Neural progenitor cell (in vitro differentiated cells): Measurements from ENCODE around the gene CDHR2. TPM values are rescaled to one million over a fixed set of nuclear protein-coding genes. Genes with fewer than 3 reads are reported as not detected.

Experiments used
- DNase-seq: peaks from one replicate; pipeline ENCODE4 v3.0.0-alpha.2; 2016; ENCODE audit warnings: low spot score
- H2AFZ ChIP-seq: fragments of 200-600 bp; sonication (generic); replicated peaks from 2 replicates; pipeline ENCODE4 v1.6.1; 2016; ENCODE audit warnings: antibody characterized with exemption
- H3F3A ChIP-seq: fragments of 200-600 bp; sonication (generic); 2 replicates; pipeline ENCODE4 v1.6.1; 2016; ENCODE audit warnings: antibody characterized with exemption, low read depth
- H3K27ac ChIP-seq: fragments of 200-600 bp; sonication (generic); 2 replicates; pipeline ENCODE4 v1.5.1; 2016; ENCODE audit warnings: mild to moderate bottlenecking
- H3K27me3 ChIP-seq: fragments of 200-600 bp; sonication (generic); 2 replicates; pipeline ENCODE4 v1.6.1; 2016; ENCODE audit warnings: mild to moderate bottlenecking, moderate library complexity
- H3K36me3 ChIP-seq: fragments of 200-600 bp; sonication (generic); 2 replicates; pipeline ENCODE4 v1.5.1; 2016
- H3K4me1 ChIP-seq: fragments of 200-600 bp; sonication (generic); 2 replicates; pipeline ENCODE4 v1.6.1; 2016; ENCODE audit warnings: mixed run types
- H3K4me2 ChIP-seq: fragments of 200-600 bp; sonication (generic); 2 replicates; pipeline ENCODE4 v1.6.1; 2016
- H3K4me3 ChIP-seq: fragments of 200-600 bp; sonication (generic); 2 replicates; pipeline ENCODE4 v1.5.1; 2016
- H3K79me2 ChIP-seq: fragments of 200-600 bp; sonication (generic); 2 replicates; pipeline ENCODE4 v1.6.1; 2016; ENCODE audit warnings: low read depth
- H3K9ac ChIP-seq: fragments of 200-600 bp; sonication (generic); 2 replicates; pipeline ENCODE4 v1.6.1; 2016
- H3K9me3 ChIP-seq: fragments of 200-600 bp; sonication (generic); 2 replicates; pipeline ENCODE4 v1.5.1; 2016; ENCODE audit warnings: low read depth
- H4K20me1 ChIP-seq: fragments of 200-600 bp; sonication (generic); 2 replicates; pipeline ENCODE4 v1.6.1; 2016; ENCODE audit warnings: low read depth
- H3K27ac Mint-ChIP-seq: 3 replicates; pipeline ENCODE4 v1.8.0; 2021; ENCODE audit warnings: mixed read lengths
- H3K27me3 Mint-ChIP-seq: 2 replicates; pipeline ENCODE4 v1.8.0; 2022; ENCODE audit warnings: low read depth, mild to moderate bottlenecking, inconsistent platforms, moderate library complexity, mixed read lengths; ENCODE audit not compliant: insufficient read depth
- H3K36me3 Mint-ChIP-seq: 3 replicates; pipeline ENCODE4 v1.8.0; 2021; ENCODE audit warnings: mixed read lengths
- H3K4me1 Mint-ChIP-seq: 3 replicates; pipeline ENCODE4 v1.8.0; 2021; ENCODE audit warnings: mixed read lengths
- H3K4me3 Mint-ChIP-seq: 3 replicates; pipeline ENCODE4 v1.8.0; 2021; ENCODE audit warnings: mild to moderate bottlenecking, moderate library complexity, mixed read lengths
- H3K9me3 Mint-ChIP-seq: 3 replicates; pipeline ENCODE4 v1.8.0; 2020; ENCODE audit warnings: mixed read lengths
- EZH2 ChIP-seq: fragments of 200-600 bp; sonication (generic); IDR thresholded peaks from 2 replicates; pipeline ENCODE4 v1.6.1; 2017; ENCODE audit warnings: antibody characterized with exemption, mild to moderate bottlenecking, moderate library complexity
- EZH2phosphoT487 ChIP-seq: fragments of 200-600 bp; sonication (generic); IDR thresholded peaks from 2 replicates; pipeline ENCODE4 v1.6.1; 2017; ENCODE audit warnings: antibody characterized with exemption
- total RNA-seq: library from RNA; depleted of rRNA; stranded (reverse); fragments of >200 nt; gene quantifications from 2 replicates; pipeline ENCODE4 v1.2.3, GENCODE V29; 2015; ENCODE audit warnings: low replicate concordance
- TF ChIP-seq, protein P1 (sequence below): fragments of 200-600 bp; sonication (generic); IDR thresholded peaks from 2 replicates; pipeline ENCODE4 v1.5.1; 2017; ENCODE audit warnings: antibody characterized with exemption, mild to moderate bottlenecking

Gene CDHR2
- total RNA-seq, 1 donor from 2014 or later = not detected

DNA sequence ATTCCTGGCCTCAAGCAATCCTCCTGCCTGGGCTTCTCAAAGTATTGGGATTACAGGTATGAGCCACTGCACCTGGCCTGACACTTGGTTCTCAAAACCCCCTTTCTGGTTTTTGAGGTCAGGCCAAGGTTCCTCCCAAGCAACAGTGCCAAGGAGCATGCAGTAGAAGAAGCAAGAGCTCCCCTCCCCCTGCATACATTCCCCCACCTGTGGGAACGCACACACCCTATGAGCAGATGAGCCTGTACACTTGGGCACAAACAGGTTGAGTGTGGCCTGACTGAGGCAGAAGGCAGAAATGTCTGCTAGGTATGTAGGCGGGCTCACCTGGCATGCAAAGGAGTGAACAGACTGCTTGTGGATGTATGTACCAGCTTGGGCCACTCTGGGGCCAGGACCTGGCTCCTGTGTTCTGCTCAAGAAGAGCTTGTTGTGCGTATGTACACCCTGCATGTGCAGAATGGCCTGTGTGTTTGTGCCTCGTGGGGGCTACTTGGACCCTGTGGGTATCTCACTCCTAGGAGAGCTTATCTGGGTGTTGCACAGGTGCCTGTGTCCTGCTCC is 59.1 kb downstream of the CDHR2 start:
- TF ChIP-seq, protein P1, sequence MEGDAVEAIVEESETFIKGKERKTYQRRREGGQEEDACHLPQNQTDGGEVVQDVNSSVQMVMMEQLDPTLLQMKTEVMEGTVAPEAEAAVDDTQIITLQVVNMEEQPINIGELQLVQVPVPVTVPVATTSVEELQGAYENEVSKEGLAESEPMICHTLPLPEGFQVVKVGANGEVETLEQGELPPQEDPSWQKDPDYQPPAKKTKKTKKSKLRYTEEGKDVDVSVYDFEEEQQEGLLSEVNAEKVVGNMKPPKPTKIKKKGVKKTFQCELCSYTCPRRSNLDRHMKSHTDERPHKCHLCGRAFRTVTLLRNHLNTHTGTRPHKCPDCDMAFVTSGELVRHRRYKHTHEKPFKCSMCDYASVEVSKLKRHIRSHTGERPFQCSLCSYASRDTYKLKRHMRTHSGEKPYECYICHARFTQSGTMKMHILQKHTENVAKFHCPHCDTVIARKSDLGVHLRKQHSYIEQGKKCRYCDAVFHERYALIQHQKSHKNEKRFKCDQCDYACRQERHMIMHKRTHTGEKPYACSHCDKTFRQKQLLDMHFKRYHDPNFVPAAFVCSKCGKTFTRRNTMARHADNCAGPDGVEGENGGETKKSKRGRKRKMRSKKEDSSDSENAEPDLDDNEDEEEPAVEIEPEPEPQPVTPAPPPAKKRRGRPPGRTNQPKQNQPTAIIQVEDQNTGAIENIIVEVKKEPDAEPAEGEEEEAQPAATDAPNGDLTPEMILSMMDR = no peak
- no peak for TF ChIP-seq EZH2
- TF ChIP-seq EZH2phosphoT487 = no peak
- Histone ChIP-seq H3K36me3 (no peaks in the 10 kb centered on the region), H3K9ac (no peak overlapping the region), H3F3A (peaks cover 7% of the 10 kb centered on the region), H3K9me3 (no peaks in the 10 kb centered on the region), H3K27ac (no peak overlapping the region), H3K4me3 (no peak overlapping the region), H3K79me2 (no peaks in the 10 kb centered on the region), H2AFZ (no peak overlapping the region), H3K4me2 (no peak overlapping the region), H4K20me1 (peaks cover 24% of the 10 kb centered on the region), H3K27me3 (peaks cover 43% of the 10 kb centered on the region), H3K4me1 (peaks cover 2% of the 10 kb centered on the region)
- no peak for DNase-seq
- Mint-ChIP-seq H3K4me3 (peak overlapping the region; percentile 98), H3K27ac (no peak overlapping the region), H3K36me3 (no peaks in the 10 kb centered on the region), H3K9me3 (no peaks in the 10 kb centered on the region), H3K4me1 (peaks cover 29% of the 10 kb centered on the region), H3K27me3 (peaks cover 20% of the 10 kb centered on the region)

- Histone ChIP-seq H3K27ac (no peak overlapping the region), H3K36me3 (no peaks in the 10 kb centered on the region), H3K9ac (no peak overlapping the region), H4K20me1 (peaks cover 21% of the 10 kb centered on the region), H3K79me2 (no peaks in the 10 kb centered on the region), H3K27me3 (peaks cover 45% of the 10 kb centered on the region), H3K4me3 (peak overlapping the region; percentile 53), H3K4me2 (peak overlapping the region; percentile 82), H3F3A (peaks cover 7% of the 10 kb centered on the region), H2AFZ (no peak overlapping the region), H3K9me3 (no peaks in the 10 kb centered on the region), H3K4me1 (no peaks in the 10 kb centered on the region)
- H3K27ac Mint-ChIP-seq = no peak overlapping the region
- H3K9me3 Mint-ChIP-seq = no peaks in the 10 kb centered on the region
- no peaks in the 10 kb centered on the region for H3K36me3 Mint-ChIP-seq
- peak overlapping the region; percentile 98 for H3K4me3 Mint-ChIP-seq
- no peak for DNase-seq
- TF ChIP-seq EZH2 = no peak
- TF ChIP-seq EZH2phosphoT487 = no peak
- TF ChIP-seq, protein P1 = no peak
- peaks cover 26% of the 10 kb centered on the region for H3K4me1 Mint-ChIP-seq
- peaks cover 20% of the 10 kb centered on the region for H3K27me3 Mint-ChIP-seq
These were observed 60.0 kb downstream of the CDHR2 start for GRCh38 chr5:176608937-176609723.

- Mint-ChIP-seq H3K9me3 (no peaks in the 10 kb centered on the region), H3K27me3 (peaks cover 20% of the 10 kb centered on the region), H3K27ac (no peak within 1 kb of the TSS), H3K4me3 (peak within 1 kb of the TSS; percentile 98), H3K4me1 (peaks cover 28% of the 10 kb centered on the region), H3K36me3 (no peaks in the 10 kb centered on the region)
- H3K4me3 ChIP-seq = peak within 1 kb of the TSS; percentile 53
- no peaks in the 10 kb centered on the region for H3K4me1 ChIP-seq
- no peaks in the 10 kb centered on the region for H3K9me3 ChIP-seq
- H3K36me3 ChIP-seq = no peaks in the 10 kb centered on the region
- peaks cover 7% of the 10 kb centered on the region for H3F3A ChIP-seq
- peak within 1 kb of the TSS; percentile 82 for H3K4me2 ChIP-seq
- no peak within 1 kb of the TSS for H3K9ac ChIP-seq
- H2AFZ ChIP-seq = no peak within 1 kb of the TSS
- no peak within 1 kb of the TSS for H3K27ac ChIP-seq
- peaks cover 21% of the 10 kb centered on the region for H4K20me1 ChIP-seq
- no peaks in the 10 kb centered on the region for H3K79me2 ChIP-seq
- DNase-seq = peak; percentile 94
- TF ChIP-seq, protein P1 = peak; percentile 47
- TF ChIP-seq EZH2 (peak; percentile 6), EZH2phosphoT487 (no peak)
- peaks cover 45% of the 10 kb centered on the region for H3K27me3 ChIP-seq
These were observed 60.7 kb downstream of the CDHR2 start, which contains the start of gene GPRIN1 for GRCh38 chr5:176609724-176610434. Gene GPRIN1, minus strand, starts transcription at chr5:176610156. Its CDS starts 10,322 bp downstream, at chr5:176599834.
